Measurements from ENCODE around the gene GSTM4.

The GSTM4 gene

DNA sequence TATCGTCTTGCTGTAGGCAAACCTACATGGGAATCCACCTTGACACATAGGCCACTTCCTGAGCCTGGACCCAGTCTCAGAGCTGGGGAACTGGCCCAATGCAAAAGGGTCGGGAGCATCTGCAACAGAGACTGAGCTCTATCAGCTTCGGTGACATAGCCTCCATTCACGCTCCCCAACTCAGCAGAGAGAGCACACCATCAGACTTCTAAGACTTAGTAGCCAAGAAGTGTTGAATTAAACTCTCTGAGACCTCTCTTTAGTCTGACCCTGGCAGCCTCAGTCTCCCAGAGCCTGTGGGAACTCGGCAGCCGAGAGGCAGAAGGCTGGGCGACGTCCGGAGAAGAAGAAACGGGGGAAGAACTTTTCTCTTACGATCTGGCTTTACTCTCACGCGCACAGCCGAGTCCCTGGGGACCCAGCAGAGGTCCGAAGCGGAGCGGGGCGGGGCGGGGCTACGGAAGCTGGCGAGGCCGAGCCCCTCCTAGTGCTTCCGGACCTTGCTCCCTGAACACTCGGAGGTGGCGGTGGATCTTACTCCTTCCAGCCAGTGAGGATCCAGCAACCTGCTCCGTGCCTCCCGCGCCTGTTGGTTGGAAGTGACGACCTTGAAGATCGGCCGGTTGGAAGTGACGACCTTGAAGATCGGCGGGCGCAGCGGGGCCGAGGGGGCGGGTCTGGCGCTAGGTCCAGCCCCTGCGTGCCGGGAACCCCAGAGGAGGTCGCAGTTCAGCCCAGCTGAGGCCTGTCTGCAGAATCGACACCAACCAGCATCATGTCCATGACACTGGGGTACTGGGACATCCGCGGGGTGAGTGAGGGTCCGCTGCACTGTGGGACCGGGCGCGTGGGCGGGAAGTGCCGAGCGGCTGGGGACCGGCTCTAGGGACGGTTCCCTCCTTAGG, at the start of gene GSTM4:
Gene GSTM4, plus strand, starts transcription at position 485 of the 905 bp plus-strand sequence. Its CDS starts 291 bp downstream, at position 776.
- peak; percentile 27 to 40 for DNase-seq (ENCODE audit: low read depth in 2 of 2, low spot score in 1 of 2)

- DNase-seq (ENCODE audit: low read depth in 2 of 2, low spot score in 1 of 2) = no peak
These were observed 46.0 kb upstream of the GSTM4 start for GRCh38 chr1:109609881-109610280.

DNA sequence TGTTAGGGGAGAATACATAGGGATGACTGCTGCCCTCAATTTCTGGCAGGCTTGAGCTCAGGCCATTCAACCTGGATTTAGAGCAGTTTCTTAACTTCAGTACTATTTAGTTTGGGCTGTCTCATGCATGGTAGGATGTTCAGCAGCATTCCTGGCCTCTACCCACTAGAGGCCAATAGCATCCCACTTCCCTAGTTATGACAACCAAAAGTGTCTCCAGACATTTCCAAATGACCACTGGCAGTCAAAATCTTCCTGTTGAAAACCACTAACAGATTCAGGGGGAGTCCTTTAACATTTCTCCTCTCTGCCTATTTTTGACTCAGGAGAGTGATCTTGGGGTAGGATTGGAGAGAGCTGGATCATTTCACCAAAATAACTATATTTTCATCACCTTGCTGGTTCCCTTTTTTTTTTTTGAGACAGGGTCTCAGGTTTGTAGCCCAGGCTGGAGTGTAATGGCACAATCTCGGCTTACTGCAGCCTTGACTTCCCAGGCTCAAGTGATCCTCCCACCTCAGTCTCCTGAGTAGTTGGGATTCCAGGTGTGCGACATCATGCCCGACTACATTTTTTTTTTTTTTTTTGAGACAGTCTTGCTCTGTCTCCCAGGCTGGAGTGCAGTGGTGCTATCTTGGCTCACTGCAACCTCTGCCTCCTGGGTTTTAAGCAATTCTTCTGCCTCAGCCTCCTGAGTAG, 45.1 kb upstream of the GSTM4 start:
- no peak for DNase-seq (ENCODE audit: low read depth in 2 of 2, low spot score in 1 of 2)

DNA sequence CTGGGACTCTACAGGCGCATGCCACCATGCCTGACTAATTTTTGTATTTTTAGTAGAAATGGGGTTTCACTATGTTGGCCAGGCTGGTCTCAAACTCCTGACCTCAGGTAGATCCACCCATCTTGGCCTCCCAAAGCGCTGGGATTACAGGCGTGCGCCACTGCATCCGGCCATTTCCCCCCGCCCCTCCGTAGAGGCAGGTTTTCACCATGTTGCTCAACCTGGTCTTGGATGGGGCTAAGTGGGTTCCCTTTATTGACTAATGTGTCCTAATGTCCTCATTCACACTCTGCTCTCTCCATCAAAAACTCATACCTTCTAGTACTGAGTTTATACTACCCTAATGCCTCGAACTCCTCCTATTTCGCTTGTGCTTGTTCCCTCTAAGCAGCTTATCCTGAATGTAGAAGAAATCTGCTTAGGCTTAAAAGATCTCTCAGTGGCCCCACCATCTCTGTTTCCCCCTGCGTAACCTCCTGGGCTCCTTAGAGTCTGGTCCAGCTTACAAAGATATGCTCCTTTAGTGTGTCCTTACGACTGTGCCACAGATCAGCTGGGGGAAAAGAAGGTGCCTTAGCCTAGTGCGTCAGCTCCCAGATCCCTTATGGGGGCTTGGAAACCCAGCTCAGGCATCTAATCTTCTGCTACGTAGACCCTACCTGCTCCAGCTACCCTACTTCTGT, 44.5 kb upstream of the GSTM4 start:
- no peak for DNase-seq (ENCODE audit: low read depth in 2 of 2, low spot score in 1 of 2)

DNA sequence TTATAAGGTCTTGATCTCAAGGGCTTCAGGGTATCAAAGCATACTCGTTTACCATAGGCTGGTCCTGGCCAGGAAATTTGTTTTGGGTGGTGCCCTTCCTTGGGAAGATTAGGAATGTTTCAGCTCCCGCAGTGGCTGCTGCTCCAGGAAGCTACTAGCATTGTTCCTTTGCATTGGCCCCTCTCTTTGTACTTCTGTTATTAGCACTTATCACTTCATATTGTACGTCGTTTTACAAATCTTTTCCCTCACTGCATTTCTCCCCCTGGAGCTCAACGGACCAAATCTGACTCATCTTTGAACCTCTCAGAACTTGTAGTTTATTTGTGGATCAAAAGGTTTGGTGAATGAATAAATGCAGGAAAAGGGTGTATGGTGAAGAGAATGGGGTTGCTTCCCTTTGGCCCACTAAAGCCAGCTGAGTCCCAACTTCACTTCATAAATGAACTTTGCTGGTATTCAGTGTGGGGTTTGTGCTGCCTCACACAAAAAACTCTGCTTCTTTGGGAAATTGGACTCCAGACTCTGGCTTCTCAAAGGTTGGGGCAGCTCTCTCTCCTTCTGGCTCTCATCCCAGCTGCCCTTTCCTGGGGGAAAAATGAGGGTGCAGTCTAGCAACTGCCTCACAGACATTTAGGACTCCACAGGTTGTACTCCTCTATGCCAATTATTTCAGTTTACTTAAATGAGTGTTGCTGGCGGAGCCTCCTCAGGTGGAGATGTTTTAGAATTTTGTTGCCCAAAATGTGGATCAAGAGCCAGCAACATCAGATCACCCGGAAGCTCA, 42.3 kb upstream of the GSTM4 start:
- no peak for DNase-seq (ENCODE audit: low read depth in 2 of 2, low spot score in 1 of 2)

GRCh38 chr1:109615879-109616278, 40.0 kb upstream of the GSTM4 start:
- no peak for DNase-seq (ENCODE audit: low read depth in 2 of 2, low spot score in 1 of 2)

DNA sequence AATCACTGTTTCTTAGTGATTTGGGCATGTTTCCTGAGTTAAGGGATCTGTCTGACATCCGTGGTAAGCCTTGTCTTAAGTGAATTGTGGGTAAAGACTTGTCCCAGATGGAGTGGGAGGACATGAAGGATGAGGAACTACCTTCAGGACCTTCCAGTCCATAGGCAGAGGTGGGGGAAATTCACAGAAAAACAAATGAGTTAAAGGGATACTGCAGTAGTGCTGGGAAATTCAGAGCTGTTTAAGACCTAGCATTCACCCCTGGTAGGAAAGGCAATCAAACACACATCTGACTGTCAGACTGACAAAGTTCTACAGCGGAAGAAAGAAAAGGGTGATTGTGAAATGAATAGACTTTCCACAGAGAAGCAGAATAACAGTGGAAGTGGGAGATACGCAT, 39.5 kb upstream of the GSTM4 start:
- DNase-seq (ENCODE audit: low read depth in 2 of 2, low spot score in 1 of 2) = no peak

DNA sequence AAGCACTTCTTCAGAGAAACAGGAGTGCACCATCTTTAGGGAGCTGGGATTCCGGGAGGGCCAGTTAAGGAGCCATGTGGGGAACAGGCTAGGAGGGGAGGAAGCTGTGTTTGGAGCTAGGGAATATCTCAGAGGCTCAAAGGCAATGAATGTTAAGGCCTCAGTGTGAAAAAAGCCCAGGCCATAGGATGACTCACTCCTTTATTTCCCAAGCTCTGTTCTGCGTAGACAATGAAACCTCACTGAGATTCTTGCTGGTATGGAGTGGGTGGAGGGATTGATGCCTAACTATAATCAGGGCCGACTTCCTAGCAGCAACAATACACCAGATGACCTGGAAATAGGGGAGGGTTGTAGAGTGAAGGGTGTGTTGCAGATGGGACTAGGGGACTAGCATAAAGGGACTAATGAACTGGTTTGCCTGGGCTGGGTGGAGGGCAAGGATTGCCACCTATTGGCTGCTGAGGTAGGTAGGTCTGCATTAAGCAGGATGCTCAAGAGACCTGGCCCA, 38.6 kb upstream of the GSTM4 start:
- DNase-seq (ENCODE audit: low read depth in 2 of 2, low spot score in 1 of 2) = no peak

DNA sequence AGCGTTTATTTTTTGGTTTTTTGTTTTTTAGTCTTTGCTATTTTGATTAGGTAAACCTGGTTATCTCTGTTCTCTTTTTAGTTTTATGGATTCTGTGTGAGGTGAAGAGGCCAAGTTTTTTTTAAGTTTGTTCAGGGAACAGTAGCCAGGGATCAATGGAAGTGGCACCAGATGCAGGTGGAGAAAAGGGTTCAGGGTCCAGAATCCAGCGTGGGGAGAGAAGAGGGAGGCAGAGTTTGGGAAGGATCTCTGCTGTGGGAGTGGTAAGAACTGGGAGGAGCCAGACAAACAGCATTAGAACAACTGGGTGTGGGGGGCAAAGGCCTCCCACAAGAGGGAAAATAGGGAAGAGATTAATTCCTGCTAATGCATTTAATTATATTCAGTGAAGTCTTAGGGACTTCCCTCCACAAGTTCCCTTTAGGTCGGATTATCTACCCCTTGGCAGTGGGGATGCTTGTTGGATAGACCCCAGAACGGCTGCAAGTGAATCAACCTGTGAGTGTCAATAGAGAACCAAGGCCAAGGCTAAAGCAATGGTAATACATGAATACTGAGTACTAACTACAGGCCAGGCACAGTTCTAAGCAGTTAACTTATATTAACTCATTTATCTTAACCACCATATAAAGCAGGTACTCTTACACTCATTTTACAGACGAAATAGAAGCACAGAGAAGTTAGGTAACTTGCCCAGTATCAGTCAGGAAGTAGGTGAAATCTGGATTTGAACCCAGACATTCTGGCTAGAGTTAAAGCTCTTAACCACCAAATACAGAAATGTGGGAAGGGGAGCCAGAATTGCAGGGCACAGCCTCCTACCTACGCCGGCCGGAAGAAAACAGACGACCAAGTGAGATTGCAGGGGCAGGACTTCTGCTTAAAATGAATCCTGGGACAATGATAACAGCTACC, 37.0 kb upstream of the GSTM4 start:
- DNase-seq (ENCODE audit: low read depth in 2 of 2, low spot score in 1 of 2) = no peak

DNA sequence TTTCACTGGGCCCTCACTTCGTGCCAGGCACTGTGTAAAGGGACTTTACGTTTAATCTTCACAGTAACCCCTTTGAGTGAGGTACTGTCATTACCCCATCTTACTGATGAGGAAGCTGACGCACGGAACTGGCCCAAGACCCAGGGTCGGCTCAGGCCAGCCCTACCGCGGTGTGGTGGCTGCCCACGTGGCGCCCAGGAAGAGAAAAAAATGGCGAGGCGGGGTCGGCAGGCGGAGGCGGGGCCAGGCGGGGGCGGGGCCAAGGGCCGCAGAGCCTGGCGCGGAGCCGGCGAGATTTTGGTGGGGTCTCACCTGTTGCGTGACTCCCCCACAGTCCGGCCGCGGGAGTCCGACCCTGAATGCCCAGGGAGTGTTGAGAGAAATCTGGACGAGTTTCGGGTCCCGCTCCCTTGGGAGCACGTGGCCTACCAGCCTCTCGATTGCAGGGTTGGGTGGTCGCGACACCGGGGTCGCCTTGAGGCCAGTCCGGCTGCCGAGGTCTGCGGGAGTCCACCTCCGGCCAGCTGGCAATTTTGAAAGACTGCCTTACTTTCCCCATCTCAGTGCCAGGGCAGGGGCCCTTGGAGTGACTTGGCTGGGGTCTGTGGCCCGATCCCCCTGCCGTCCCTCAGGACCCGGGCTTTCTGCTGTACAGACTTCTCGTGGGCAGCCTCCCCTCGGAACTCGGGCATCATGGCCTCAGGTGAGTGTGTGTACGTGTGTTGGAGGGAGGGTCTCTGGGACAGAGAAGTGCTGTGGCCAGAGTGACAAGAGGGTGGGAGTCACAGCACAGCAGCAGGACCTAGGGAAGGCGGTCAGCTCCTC, 36.1 kb upstream of the GSTM4 start, which contains the start of the genes AMPD2 and GNAT2:
Gene AMPD2, plus strand, starts transcription at position 262 of the 825 bp plus-strand sequence. CDS start 1,339 bp downstream, outside the sequence.
Gene GNAT2, minus strand, starts transcription at position 41 of the 825 bp plus-strand sequence. CDS start 6,746 bp downstream, outside the sequence.
- DNase-seq (ENCODE audit: low read depth in 2 of 2, low spot score in 1 of 2) = peak; percentile 42 to 60

- no peak for DNase-seq (ENCODE audit: low read depth in 2 of 2, low spot score in 1 of 2)
These were observed 35.5 kb upstream of the GSTM4 start for GRCh38 chr1:109620401-109620791.

GRCh38 chr1:109620841-109621286, 35.0 kb upstream of the GSTM4 start:
- DNase-seq (ENCODE audit: low read depth in 2 of 2, low spot score in 1 of 2) = peak; percentile 89 to 95

DNA sequence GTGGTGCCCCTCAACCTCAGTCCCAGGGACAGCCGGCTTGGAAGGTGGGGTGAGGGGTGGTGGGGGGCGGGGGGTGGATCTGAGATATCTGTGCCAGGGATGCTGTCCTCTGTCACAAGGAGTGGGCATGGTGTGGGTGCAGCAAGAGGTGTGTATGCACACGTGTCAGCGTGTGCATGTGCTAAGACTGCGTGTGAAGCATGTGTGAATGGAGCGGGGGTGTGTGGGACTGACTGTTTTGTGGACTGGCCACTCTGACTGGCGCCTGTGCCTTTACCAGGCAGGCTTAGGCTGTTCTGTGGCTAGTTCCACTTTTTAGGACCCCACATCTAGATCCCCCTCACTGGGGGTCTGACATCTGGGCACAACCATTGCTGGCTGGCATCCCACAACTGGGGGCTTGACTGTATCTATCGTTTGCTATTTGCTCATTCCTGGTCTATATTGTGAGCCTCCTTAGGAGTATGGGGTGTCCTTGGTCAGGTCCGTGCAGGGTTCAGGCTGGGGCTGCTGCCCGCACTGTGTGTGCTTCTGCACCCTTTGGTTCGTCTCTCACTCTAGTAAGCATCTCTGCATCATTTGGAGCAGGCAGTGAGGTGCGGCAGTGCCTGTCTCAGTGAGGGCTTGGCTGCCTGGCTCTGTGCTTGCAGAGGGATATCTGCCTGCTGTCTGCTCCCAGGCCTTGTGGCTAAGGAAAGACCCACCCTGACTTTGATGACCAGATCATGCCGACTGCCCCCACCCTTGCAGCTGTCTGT, 34.3 kb upstream of the GSTM4 start:
- no peak for DNase-seq (ENCODE audit: low read depth in 2 of 2, low spot score in 1 of 2)

GRCh38 chr1:109622137-109622892, 33.6 kb upstream of the GSTM4 start:
- DNase-seq (ENCODE audit: low read depth in 2 of 2, low spot score in 1 of 2) = no peak

- no peak for DNase-seq (ENCODE audit: low read depth in 2 of 2, low spot score in 1 of 2)
These were observed 33.0 kb upstream of the GSTM4 start for GRCh38 chr1:109622895-109623294.

DNA sequence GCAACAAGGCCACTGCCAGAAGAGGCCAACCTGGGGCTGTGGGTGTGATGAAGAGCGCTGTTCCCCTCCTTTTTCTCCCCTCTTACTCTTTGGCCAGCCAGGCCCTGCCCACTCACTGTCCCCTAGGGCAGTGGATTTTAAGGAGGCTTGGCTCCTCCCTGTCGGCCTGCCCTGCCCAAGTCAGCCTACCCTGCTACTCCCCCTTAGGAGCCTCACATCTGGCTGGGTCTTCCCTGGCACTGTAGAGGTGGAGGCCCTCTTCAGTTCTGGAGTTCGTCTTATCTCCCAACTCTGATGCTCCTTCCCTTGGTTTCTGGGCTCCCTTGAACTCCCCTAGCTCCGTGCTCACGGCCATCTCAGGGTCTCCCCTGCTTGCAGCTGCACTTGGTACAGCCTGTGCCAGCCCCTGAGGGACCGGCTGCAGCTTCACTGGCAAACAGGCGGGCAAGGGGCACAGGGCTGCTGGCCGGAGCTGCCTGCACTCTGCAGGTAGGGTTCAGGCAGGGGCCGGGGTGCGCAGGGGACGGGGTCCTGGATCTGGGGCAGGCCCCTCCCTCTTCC, 32.2 kb upstream of the GSTM4 start:
- DNase-seq (ENCODE audit: low read depth in 2 of 2, low spot score in 1 of 2) = no peak
